GM21447 (cell line): ENCODE data around the gene SPEM2.
"Not testable (repeated sequence)": the region's sequence is repeated elsewhere in the genome, so short reads cannot be mapped to it uniquely, and the experiment has no call there.

ENCODE experiments used
- ATAC-seq: cut with Tn5 transposase; IDR thresholded peaks from one replicate; pipeline ENCODE4 v1.9.1; 2021; ENCODE audit not compliant: unreplicated experiment

The SPEM2 gene

GRCh38 chr17:7468804-7469389, 43.5 kb downstream of the SPEM2 start:
- ATAC-seq: no peak

GRCh38 chr17:7469843-7470242, 44.4 kb downstream of the SPEM2 start:
- not testable (repeated sequence) for ATAC-seq

GRCh38 chr17:7470457-7470973, 45.1 kb downstream of the SPEM2 start:
- not testable (repeated sequence) for ATAC-seq

GRCh38 chr17:7471729-7472128, 46.3 kb downstream of the SPEM2 start:
- no peak for ATAC-seq

GRCh38 chr17:7474767-7475166, 49.4 kb downstream of the SPEM2 start:
- not testable (repeated sequence) for ATAC-seq

- ATAC-seq: no peak
These were observed 50.5 kb downstream of the SPEM2 start for GRCh38 chr17:7475764-7476422.

- ATAC-seq: no peak
These were observed 51.1 kb downstream of the SPEM2 start for GRCh38 chr17:7476494-7476893.

GRCh38 chr17:7476951-7477350, 51.5 kb downstream of the SPEM2 start:
- no peak for ATAC-seq
